Measurements from ENCODE around the gene AOC2. TPM values are rescaled to one million over a fixed set of nuclear protein-coding genes. Genes with fewer than 3 reads are reported as not detected.

The AOC2 gene
- total RNA-seq, 4 donors from 2014 or later, result 0.55 to 6.0 (median 1.1) TPM

DNA sequence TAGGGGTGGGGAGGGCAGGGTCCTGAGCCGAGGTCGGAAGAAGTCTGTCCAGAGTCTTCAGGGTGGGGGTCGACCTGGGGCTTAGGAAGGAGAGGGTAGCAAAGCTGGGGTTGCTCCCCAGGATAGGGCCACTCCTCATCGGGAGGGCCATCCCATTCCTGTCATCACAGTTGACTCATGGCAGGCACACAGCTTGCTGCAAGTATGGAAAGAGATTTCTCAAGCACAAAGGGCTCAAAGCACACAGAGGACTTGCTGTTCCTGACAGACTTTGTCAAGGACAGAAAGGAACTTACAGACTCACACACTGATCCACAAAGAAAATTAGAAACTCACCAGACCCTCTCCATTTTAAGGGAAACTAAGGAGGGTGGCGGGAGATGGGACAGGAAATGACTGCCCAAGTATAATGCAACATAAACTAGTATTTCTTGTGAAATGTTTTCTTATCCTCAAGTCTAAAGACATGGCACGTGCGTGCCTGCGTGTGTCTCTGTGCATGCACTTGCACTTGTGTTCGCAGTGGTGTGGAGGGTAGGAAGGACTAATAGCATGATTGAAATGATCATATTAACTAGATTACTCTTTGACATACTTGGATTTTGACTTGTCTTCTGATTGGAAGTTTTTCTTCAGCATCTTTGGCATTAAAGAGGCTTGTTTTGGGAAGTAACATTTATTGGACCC lies 2.4 kb downstream of the AOC2 start:
- Histone ChIP-seq H3K9me3 (no peaks in the 10 kb centered on the region), H3K4me1 (peaks cover 5 to 17% (median 13%) of the 10 kb centered on the region in 4 donors), H3K4me3 (no peak overlapping the region), H3K27ac (peak overlapping the region in 1 of 4 donors; percentile 8), H3K36me3 (peaks cover 0 to 5% (median 2%) of the 10 kb centered on the region in 4 donors), H3K27me3 (peaks cover 23% of the 10 kb centered on the region)
- TF ChIP-seq, protein P1, sequence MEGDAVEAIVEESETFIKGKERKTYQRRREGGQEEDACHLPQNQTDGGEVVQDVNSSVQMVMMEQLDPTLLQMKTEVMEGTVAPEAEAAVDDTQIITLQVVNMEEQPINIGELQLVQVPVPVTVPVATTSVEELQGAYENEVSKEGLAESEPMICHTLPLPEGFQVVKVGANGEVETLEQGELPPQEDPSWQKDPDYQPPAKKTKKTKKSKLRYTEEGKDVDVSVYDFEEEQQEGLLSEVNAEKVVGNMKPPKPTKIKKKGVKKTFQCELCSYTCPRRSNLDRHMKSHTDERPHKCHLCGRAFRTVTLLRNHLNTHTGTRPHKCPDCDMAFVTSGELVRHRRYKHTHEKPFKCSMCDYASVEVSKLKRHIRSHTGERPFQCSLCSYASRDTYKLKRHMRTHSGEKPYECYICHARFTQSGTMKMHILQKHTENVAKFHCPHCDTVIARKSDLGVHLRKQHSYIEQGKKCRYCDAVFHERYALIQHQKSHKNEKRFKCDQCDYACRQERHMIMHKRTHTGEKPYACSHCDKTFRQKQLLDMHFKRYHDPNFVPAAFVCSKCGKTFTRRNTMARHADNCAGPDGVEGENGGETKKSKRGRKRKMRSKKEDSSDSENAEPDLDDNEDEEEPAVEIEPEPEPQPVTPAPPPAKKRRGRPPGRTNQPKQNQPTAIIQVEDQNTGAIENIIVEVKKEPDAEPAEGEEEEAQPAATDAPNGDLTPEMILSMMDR (IDR thresholded peaks at IDR 0.05), result no peak
- TF ChIP-seq POLR2A (IDR thresholded peaks at IDR 0.05) (no peak), EP300 (IDR thresholded peaks at IDR 0.05; ENCODE audit: low read depth) (no peak), POLR2AphosphoS5 (IDR thresholded peaks at IDR 0.05) (no peak)
- in situ Hi-C loops (cut with MboI; ENCODE audit: low pct_ligation_motif_present in 1 of 4, low pct_unique_long_range_greater_than_20kb in 1 of 4, low sequenced_read_pairs in 3 of 4) (loop anchor here (10.0 to 25.0 kb wide), 4 partner anchors 78 to 466 kb away; no protein-coding TSS in a partner anchor), intact Hi-C loops (cut with DNase I; ENCODE audit: low total_unique reads) (no loop called here)
- no peak for DNase-seq
- WGBS, 2 donors (ENCODE audit: low coverage in 1 of 2), result 66 to 100% methylated on average over 1 to 9 of the region's 9 CpGs

DNA sequence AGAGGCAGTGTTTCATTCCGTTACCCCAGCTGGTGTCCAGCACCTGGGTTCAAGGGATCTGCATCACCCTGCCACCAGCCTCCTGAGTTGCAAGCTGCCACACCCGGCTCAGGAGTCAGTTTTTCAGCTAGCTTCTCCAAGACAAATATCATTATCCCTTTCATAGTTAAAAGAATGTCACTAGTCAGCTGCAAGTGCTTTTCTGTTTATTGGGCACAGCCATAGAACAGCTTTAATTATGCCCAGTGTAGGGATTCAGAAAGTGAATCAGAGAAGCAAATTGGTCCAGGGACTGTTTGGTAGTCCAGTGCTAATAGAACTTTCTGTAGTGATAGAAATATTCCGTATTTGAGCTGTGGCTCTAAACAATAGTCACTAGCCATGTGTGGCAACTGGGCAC lies 3.7 kb downstream of the AOC2 start:
- H3K36me3 ChIP-seq, result peaks cover 0 to 4% (median 0%) of the 10 kb centered on the region in 4 donors
- intact Hi-C loops (cut with DNase I; ENCODE audit: low total_unique reads), result no loop called here
- H3K4me3 ChIP-seq, result no peak overlapping the region
- H3K4me1 ChIP-seq, result peaks cover 5 to 17% (median 13%) of the 10 kb centered on the region in 4 donors
- TF ChIP-seq EP300 (IDR thresholded peaks at IDR 0.05; ENCODE audit: low read depth) (no peak), POLR2AphosphoS5 (IDR thresholded peaks at IDR 0.05) (no peak), POLR2A (IDR thresholded peaks at IDR 0.05) (no peak)
- TF ChIP-seq, protein P1 (IDR thresholded peaks at IDR 0.05), result no peak
- DNase-seq, result no peak
- in situ Hi-C loops (cut with MboI; ENCODE audit: low pct_ligation_motif_present in 1 of 4, low pct_unique_long_range_greater_than_20kb in 1 of 4, low sequenced_read_pairs in 3 of 4), result loop anchor here (10.0 to 25.0 kb wide), 4 partner anchors 77 to 464 kb away; no protein-coding TSS in a partner anchor
- no peaks in the 10 kb centered on the region for H3K9me3 ChIP-seq
- H3K27me3 ChIP-seq, result peaks cover 23% of the 10 kb centered on the region
- H3K27ac ChIP-seq, result no peak overlapping the region
- WGBS, 2 donors (ENCODE audit: low coverage in 1 of 2), result 29 to 55% methylated on average over 1 to 3 of the region's 3 CpGs

DNA sequence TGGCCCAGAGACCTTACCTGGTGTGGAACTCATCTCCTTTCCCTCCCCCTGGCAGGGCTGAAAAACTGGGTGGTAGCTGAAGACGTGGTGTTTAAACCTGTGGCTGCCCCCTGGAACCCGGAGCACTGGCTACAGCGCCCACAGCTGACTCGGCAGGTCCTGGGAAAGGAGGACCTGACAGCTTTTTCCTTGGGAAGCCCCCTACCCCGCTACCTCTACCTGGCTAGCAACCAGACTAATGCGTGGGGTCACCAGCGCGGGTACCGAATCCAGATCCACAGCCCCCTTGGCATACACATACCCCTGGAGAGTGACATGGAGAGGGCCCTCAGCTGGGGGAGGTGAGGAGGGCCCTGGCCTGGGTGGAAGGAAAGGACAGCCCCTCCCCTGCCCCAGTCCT lies 4.7 kb downstream of the AOC2 start:
- H3K27ac ChIP-seq, result no peak overlapping the region
- intact Hi-C loops (cut with DNase I; ENCODE audit: low total_unique reads), result no loop called here

More for the DNA sequence above, 4.7 kb downstream of the AOC2 start:
- in situ Hi-C loops (cut with MboI; ENCODE audit: low pct_ligation_motif_present in 1 of 4, low pct_unique_long_range_greater_than_20kb in 1 of 4, low sequenced_read_pairs in 3 of 4), result loop anchor here (10.0 to 25.0 kb wide), 4 partner anchors 76 to 463 kb away; no protein-coding TSS in a partner anchor
- Histone ChIP-seq H3K27me3 (peaks cover 23% of the 10 kb centered on the region), H3K36me3 (peaks cover 0 to 2% (median 0%) of the 10 kb centered on the region in 4 donors), H3K4me1 (peaks cover 5 to 20% (median 12%) of the 10 kb centered on the region in 4 donors), H3K4me3 (no peak overlapping the region), H3K9me3 (no peaks in the 10 kb centered on the region)
- DNase-seq, result no peak
- 88% methylated on average over 9 of the region's 9 CpGs; no CpG with 5 or more reads in 1 of the 2 donors for WGBS, 2 donors (ENCODE audit: low coverage in 1 of 2)
- TF ChIP-seq POLR2AphosphoS5 (IDR thresholded peaks at IDR 0.05), result no peak
- TF ChIP-seq POLR2A (IDR thresholded peaks at IDR 0.05), result no peak
- no peak for TF ChIP-seq EP300 (IDR thresholded peaks at IDR 0.05; ENCODE audit: low read depth)
- TF ChIP-seq, protein P1 (IDR thresholded peaks at IDR 0.05), result no peak
